HEK293 (cell line): Measurements from ENCODE around the gene SIKE1.

Experiments used
- ZBTB7A ChIP-seq: fragments of 450-650 bp; formaldehyde crosslinking; IDR thresholded peaks from 2 replicates; pipeline ENCODE4 v1.5.1; 2016; ENCODE audit warnings: low read depth, missing biosample characterization, missing genetic modification characterization
- ZIC2 ChIP-seq: fragments of 450-650 bp; formaldehyde crosslinking; IDR thresholded peaks from 2 replicates; pipeline ENCODE4 v1.5.1; 2016; ENCODE audit warnings: missing biosample characterization, missing genetic modification characterization
- ZNF19 ChIP-seq: fragments of 450-650 bp; formaldehyde crosslinking; IDR thresholded peaks from 2 replicates; pipeline ENCODE4; 2016; ENCODE audit warnings: missing biosample characterization, missing genetic modification characterization, low read depth
- ZNF324 ChIP-seq: fragments of 450-650 bp; formaldehyde crosslinking; IDR thresholded peaks from 2 replicates; pipeline ENCODE4 v1.5.1; 2016; ENCODE audit warnings: missing biosample characterization, missing genetic modification characterization
- ZNF501 ChIP-seq: fragments of 450-650 bp; formaldehyde crosslinking; IDR thresholded peaks from 2 replicates; pipeline ENCODE4 v1.5.1; 2016; ENCODE audit warnings: missing biosample characterization, missing genetic modification characterization
- TF ChIP-seq, protein P1 (sequence below): fragments of 450-650 bp; formaldehyde crosslinking; IDR thresholded peaks from 2 replicates; pipeline ENCODE4 v1.5.1; 2016; ENCODE audit warnings: missing biosample characterization, missing genetic modification characterization
- TF ChIP-seq, protein P2 (sequence below): fragments of 450-650 bp; formaldehyde crosslinking; IDR thresholded peaks from 2 replicates; pipeline ENCODE4 v1.5.1; 2016; ENCODE audit warnings: missing biosample characterization, missing genetic modification characterization
- TF ChIP-seq, protein P3 (sequence below): sonication (generic); formaldehyde crosslinking; IDR thresholded peaks from 2 replicates; pipeline ENCODE4 v1.8.1; 2022; ENCODE audit warnings: mild to moderate bottlenecking, moderate library complexity, missing genetic modification reagents

DNA sequence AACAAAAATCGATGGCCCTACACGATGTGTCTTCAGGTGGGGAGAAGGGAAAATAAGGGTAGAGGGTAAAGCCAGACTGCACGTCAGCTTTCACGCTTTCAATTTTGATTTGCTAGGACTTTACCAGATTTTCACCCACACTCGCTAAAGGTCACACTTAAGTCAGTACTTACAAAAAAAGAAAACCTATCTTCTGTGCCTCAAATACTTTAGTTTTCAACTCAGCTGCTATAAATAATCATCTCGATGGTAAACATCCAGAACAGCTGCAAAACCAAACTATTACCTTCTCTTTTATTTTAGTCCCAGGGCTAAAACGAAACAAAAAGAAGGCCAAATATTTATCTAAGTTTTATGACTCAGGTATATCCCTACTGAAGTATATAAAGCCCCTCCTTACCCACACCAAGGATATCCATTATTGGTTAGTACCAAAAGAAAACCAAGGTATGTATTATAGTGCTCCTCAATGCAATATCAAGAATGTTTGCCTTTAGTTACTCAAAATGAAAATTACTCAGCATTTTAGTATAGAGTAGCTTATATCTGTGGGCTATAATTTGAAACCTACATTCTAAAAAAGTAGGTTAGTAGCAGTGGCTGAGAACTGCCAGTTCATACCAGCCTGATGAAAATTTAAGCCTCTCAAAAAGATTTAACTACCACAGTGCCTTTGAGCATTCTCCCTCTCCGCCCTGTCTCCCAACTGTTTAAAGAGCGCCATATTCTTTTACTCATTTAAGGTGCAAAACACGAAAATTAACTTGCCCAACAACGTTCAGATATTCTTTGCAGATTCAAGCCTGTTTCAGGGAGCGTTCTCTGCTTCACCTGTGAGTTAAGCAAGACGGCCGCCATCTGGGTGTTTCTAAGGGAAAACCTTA is 24.2 kb downstream of the SIKE1 start:
- TF ChIP-seq, protein P1, sequence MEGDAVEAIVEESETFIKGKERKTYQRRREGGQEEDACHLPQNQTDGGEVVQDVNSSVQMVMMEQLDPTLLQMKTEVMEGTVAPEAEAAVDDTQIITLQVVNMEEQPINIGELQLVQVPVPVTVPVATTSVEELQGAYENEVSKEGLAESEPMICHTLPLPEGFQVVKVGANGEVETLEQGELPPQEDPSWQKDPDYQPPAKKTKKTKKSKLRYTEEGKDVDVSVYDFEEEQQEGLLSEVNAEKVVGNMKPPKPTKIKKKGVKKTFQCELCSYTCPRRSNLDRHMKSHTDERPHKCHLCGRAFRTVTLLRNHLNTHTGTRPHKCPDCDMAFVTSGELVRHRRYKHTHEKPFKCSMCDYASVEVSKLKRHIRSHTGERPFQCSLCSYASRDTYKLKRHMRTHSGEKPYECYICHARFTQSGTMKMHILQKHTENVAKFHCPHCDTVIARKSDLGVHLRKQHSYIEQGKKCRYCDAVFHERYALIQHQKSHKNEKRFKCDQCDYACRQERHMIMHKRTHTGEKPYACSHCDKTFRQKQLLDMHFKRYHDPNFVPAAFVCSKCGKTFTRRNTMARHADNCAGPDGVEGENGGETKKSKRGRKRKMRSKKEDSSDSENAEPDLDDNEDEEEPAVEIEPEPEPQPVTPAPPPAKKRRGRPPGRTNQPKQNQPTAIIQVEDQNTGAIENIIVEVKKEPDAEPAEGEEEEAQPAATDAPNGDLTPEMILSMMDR (tag by site-specific recombination) = no peak
- TF ChIP-seq ZNF19 (tag by site-specific recombination) = no peak
- TF ChIP-seq, protein P2, sequence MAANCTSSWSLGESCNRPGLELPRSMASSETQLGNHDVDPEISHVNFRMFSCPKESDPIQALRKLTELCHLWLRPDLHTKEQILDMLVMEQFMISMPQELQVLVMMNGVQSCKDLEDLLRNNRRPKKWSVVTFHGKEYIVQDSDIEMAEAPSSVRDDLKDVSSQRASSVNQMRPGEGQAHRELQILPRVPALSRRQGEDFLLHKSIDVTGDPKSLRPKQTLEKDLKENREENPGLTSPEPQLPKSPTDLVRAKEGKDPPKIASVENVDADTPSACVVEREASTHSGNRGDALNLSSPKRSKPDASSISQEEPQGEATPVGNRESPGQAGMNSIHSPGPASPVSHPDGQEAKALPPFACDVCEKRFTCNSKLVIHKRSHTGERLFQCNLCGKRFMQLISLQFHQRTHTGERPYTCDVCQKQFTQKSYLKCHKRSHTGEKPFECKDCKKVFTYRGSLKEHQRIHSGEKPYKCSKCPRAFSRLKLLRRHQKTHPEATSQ (tag by site-specific recombination) = no peak
- no peak for TF ChIP-seq ZNF324 (tag by site-specific recombination)
- no peak for TF ChIP-seq ZIC2 (tag by site-specific recombination)
- no peak for TF ChIP-seq ZBTB7A (tag by site-specific recombination)
- TF ChIP-seq ZNF501 = no peak
- TF ChIP-seq, protein P3, sequence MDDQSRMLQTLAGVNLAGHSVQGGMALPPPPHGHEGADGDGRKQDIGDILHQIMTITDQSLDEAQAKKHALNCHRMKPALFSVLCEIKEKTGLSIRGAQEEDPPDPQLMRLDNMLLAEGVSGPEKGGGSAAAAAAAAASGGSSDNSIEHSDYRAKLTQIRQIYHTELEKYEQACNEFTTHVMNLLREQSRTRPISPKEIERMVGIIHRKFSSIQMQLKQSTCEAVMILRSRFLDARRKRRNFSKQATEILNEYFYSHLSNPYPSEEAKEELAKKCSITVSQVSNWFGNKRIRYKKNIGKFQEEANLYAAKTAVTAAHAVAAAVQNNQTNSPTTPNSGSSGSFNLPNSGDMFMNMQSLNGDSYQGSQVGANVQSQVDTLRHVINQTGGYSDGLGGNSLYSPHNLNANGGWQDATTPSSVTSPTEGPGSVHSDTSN (CRISPR knock-in tag) = no peak
